Stimulated activated CD4-positive, alpha-beta T cell treated with anti-CD3 and anti-CD28 coated beads, Interleukin-1b, Interleukin-23, amount 100 ng/mL, for 48 hours (primary cell): Measurements from ENCODE around the gene ACOX3.
"Not testable (repeated sequence)": the region's sequence is repeated elsewhere in the genome, so short reads cannot be mapped to it uniquely, and the experiment has no call there.

Source experiments
- DNase-seq: peaks from one replicate; pipeline ENCODE4 v3.0.0-alpha.2; 2020

The ACOX3 gene

DNA sequence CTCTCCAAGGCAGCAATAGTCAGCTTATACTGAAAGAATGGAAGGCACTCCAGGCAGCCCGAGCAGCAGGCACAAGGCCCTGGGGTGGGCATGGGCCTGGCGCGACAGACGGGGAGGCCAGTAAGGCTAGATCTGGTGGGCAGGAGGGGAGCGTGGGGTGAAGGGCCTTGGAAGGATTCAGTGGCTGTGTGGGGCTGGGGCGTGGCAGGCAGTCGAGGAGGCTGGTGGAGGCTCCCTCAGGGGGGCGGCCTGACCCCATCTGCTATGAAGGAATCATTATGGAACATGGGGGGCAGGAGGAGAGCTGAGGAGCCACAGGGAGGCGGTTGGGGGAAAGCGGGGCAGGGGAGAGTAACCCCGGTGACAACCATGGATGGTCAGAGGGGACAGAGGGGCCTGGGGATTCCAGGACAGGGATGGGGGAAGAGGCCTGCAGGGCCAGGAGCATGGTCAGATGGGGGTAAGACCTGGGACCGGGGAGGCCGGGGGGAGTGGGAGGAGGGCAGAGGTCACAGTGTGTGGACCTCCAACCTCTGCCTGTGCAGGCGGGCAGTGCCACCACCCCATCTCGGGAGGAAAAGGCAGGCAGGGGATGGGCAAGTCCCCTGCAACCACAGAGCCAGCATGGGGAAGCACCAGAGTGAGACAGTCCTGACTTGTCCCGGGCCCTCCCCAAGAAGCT is 70.3 kb downstream of the ACOX3 start:
- DNase-seq = no peak

DNA sequence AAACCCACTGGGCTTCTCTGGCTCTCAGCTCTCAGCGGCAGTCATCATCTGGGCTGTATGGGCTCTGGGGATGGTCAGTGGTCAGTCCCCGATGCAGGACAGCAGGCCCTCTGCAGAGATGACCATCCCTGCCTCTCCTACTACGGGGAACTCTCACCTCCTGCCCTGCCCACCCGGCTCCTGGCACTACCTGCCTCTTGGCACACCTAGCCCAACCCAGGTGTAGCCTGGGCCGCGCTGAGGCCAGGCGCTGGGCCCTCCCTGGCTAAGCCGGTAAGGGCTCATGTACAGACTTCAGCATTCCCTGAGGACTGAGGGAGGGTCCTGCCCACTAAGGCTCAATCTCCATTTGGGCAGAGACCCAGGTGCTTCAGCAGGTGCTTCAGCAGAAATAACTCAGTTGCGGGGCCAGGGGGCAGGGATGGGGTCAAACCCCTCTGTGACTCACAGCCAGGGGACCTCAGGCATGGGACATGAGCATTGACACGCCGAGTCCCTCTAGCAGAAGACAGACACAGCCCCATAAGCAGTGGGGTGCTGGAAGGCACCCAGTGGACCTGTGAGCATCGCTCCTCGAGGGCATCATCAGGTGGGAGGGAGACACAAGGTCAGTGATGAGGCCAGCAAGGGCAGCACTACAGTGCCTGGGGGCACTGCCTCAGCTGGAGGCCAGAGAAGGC is 71.0 kb downstream of the ACOX3 start:
- no peak for DNase-seq

DNA sequence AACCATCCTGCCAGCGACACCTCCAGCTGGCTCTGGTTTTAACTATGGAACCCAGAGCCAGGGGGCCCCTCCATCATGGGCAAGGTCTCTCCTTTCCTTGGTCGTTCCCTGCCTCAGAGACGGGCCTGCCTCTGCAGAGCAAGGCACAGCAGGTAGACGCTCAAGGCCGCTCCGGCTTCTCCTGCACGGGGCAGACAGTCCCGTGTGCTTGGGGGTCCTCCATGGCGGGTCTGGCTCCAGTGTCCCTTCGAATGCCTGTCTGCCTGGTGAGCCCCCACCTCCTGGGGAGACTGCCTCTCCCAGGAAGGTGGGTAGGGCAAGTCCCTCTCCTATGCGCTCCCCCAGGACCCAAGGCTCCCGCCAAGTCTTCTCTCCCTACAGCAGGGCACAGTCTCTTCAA is 71.5 kb downstream of the ACOX3 start:
- DNase-seq = no peak

DNA sequence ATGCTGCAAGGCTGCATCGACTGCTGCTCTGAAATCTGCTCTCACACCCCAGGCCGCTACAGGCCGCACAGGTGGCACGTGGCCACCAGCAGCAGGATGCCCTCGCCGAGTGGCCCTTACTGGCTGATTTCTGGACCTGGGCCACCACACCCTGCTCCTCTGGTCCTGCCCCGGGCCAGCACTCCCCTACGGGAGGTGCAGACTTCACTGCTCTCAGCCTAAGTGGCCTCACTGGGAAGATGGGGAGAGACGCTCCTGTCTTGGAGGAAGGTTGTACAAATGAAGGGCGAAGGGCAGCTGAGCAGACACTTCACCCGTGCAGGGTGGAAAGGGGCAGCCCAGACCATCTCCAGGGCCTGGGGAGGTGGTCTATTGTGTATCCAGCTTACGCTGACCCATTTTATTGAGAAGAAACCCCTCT is 72.5 kb downstream of the ACOX3 start:
- DNase-seq = no peak

DNA sequence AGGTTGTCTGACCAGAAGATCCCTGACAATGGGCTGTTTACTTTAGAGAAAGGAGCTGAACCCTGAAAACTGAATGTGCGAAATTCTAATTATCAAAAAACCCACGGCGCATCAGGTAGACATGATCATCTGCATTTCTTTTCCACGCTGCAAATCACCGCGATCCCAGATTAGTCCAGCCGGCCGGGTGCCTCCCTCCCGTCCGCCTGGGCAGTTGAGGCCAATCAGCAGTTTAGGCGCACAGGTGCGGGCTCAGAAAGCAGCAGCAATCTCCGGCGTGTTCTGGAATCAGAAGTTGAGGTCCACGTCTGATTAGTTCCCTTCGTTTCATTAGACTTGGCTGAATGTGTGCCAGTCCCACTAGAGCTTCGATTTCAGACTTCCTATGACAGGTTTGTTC is 73.9 kb downstream of the ACOX3 start:
- no peak for DNase-seq

DNA sequence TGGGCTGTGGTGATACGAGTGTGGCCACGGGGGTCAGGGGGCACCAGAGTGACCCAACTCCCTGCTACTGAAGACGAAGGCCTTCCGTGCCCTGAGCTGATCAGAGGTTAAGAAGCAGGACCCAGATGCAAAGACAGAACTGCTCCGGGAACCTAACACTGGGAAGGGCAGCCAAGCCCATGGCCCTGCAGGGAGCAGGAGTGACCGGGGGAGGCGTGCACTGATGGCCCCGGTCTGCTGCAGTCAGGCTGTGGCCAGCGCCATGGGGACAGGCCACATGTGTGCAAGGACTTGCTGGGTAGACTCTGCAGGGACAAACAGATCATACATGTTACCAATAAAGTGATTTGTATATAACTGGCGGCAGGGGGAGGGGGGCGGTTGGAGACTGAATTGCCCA is 74.6 kb downstream of the ACOX3 start:
- DNase-seq = no peak

DNA sequence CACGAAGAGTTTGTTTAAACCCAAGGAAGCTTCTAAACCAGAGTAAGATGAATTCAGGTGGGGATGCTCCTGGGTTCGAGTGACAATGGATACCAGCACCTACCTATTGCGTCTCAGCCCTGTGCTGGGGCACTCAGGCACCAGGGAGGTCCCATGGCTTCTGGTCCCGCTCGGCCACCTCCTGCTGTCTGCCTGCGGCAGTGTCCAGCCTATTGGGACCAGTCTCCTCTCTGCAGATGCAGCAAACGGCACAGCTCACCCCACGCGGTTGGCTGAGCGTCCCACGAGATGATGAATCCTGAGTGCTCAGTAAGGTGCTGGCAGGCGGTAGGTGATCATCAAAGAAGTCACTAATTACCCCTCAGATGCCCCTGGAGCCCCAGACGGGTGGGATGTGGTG is 75.2 kb downstream of the ACOX3 start:
- DNase-seq = no peak

DNA sequence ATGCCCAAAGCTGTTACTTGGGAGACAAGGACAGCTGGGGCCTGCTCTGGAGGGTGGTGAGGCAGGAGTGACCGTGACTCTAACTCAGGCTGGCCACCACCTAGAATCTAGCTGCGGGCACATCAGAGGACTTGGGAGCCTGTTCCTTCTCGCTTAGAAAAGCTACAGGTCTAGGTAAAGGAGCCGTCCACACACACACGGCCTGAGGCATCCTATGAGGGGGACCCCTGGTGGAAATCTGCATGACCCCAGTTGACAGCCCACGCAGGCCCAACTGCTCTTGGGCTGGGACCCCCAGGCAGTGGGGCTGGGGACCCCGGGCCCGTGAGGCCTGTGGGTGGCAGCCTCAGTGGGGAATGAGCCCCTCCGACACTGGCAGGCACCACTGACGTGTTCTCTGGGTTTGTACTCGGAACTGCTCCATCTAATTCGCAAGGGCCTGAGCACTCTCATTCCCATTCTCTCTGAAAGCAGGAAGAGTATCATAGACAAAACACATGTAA is 75.6 kb downstream of the ACOX3 start:
- no peak for DNase-seq

DNA sequence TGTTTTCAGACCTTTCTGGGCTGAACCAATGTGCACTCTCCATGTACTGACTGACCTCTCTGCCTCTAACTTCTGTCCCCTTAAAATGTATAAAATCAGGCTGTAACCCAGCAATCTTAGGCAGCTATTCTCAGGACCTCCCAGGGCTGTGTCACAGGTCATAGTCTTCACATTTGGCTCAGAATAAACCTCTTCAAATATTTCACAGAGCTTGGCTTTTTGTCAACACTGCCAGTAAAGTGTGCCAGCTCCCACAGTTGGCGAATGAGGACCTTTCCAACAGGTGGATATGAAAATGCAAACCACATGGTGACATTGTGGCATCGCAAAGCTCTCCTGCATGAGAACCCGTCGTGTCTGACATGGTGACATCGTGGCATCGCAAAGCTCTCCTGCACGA is 76.4 kb downstream of the ACOX3 start:
- DNase-seq = no peak

DNA sequence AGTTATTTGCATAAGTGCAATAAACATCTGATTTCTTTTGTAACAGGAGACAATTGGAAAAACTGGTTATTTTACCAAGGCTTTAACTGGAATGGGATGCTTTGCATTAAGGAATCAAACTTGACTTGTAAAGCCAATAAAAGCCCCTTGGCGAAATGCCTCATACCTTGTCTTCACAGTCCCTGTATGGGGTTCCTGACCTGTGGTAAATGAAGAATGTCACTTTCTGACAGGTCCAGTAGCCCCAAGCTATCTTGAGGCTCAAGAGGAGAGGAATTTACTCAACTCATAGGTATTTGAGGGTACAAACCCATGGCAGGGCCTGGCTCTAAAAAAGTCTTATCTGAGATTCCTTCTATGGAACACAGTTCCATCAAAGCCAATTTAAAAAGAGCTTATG is 78.0 kb downstream of the ACOX3 start:
- DNase-seq = no peak

DNA sequence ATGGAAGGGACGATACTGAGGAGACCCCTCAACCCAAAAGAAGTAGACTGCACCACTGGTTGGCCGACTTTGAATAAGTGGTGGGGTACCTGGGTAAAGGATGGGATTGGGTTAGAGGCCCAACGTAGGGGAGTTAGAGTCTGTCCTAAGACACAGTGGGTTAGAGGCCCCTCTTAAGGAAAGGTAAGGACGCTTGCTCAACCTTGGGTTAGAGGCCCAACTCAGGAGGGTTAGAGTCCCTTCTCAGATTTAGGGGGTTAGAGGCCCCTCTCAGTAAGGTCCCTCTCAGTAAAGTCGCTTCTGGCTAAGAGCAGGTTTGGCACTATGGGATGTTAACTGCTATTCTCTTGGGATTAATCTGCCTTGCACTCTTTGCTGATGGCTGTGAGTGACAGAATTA is 81.3 kb downstream of the ACOX3 start:
- no peak for DNase-seq

DNA sequence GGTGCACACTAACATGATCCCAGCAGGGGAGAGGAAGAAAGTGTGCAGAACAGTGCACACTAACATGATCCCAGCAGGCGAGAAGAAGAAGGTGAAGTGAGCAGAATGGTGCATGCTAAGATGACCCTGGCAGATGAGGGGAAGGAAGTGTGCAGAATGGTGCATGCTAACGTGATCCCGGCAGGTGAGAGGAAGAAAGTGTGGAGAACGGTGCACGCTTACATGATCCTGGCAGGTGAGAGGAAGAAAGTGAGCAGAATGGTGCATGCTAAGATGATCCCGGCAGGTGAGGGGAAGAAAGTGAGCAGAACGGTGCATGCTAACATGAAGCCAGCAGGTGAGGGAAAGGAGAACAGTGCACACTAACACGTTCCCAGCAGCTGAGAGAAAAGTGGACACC is 83.7 kb downstream of the ACOX3 start:
- no peak for DNase-seq

DNA sequence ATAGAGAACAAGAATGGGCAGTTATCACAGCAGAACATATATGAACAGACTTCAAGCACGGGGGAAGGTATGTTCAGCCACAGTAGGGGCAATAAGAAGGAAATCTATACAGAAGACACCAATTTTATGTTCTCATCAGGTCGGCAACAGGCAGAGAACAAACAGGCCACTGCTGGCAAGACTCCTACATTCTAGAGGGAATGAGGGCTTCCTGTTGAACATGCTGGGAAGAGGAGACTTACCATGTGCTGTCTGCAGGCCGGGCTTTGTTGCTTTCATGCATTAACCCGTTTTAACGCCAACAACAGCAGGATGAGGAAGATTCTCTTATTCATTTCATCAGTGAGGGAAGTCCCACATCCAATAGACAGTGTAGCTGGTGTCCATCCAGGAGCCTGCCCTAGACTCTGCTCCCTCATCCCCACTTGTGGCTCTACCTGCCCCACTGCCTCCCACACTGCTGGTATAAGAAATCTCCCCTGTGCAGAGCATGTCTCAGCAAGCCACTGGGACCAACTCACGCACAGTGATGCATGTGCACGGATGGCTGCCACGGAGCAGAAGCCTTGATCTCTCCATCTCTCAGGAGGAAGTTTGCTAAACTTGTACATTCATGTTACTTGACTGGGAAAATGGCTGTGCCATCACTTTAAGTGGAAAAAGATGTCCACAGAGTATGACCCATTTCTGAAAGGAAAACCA is 84.5 kb downstream of the ACOX3 start:
- no peak for DNase-seq

DNA sequence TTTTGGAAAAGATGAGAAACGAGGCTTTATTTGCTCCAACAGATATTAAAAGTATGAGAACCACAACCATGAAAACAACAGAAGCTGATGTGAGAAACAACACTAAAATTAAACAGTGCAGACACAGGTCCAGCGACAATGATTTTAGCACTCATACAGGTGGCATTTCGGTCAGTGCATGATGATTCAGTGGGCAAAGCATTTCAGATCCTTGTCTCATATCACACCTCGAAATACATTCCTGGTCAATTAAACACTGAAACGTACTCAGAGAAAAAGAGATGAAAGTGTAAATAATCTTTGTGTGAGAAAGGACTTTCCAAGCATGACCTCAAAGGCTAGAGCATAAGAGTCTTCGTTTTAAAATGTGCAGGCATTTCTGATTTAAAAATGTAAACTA is 85.2 kb downstream of the ACOX3 start:
- no peak for DNase-seq

DNA sequence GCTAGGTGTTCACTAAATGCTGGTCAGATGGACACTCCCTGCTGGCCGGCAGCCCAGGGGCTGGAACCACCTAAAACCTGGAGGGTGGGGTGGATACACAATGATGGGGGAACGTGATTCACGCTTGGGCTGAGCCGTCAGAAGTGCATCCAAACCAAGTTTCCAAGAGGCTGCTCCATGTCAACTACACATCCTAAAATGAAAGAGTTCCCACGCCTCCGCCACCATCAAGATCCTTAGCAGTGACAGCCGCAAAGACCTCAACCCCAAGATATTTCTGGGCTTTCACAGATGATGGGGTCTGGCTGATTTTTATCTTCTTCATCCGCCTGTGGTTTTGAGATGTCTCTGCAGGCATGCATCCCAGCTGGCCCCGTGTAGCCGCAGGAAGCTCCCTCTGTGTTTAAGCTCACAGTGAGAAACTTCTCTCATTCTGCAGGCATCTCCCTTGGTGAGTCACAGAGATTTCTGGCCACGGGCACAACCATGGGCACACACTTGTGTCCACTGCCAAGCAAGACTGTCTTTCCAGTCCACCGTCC is 86.5 kb downstream of the ACOX3 start:
- DNase-seq = no peak

DNA sequence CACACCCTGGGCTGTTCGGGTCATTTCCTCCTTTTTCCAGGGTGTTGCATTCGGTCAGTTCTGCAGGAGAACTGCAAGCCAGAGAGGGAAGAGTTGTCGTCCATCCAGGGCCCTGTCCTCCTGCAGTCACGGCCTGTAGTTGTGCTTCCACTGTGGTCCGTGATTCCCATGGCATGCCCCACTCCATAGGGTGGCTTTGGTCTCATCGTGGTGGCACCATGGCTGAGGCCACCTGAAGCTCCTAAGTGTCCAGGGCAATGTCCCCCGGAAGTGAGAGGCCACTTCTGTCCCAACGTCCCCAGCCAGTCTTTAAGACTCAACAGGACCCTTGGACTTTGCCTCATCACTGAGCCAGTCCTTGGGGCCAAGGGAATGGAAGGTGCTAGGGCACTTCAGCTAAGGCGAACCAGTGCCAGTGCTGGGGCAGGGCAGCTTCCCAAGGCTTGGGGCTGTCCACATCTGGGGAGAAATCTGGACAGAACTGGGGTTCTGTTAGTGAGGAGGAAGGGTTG is 87.3 kb downstream of the ACOX3 start:
- no peak for DNase-seq

DNA sequence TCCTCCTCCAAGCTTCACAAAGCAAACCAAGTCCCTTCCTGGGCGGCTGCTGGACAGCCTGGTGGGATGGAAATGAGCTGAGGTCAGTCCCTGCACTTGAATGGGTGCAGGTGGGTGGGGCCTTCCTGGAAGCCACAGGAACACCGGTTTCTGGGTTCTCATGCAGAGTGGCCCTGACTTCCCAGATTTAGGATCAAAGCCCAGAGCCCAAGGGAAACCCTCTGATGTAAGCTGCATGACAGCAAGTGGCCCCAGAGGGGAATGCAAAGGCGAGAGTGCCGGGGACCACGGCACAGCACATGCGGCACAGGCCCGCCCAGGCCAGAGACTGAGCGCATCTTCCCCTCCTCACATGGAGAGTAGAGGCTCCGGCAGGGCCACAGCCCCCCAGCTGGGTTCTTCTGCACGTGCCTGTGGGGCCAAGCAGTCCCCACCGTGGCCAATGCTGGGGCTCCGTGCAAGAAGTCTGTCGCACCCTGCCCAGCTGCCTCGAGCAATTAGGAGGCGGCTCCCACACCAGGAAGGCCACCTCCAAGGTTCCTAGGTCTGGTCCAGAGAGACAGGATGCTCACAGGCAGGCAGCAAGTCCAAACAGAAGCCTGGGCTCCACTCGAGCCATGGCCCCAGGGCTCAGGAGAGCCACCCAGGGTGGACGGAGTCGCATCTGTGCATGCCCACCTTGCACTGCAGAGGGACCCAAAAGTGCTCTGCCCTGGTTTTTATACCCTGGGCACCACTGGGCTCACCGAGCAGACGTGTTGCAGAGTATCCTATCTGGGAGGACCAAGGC is 88.0 kb downstream of the ACOX3 start:
- no peak for DNase-seq

DNA sequence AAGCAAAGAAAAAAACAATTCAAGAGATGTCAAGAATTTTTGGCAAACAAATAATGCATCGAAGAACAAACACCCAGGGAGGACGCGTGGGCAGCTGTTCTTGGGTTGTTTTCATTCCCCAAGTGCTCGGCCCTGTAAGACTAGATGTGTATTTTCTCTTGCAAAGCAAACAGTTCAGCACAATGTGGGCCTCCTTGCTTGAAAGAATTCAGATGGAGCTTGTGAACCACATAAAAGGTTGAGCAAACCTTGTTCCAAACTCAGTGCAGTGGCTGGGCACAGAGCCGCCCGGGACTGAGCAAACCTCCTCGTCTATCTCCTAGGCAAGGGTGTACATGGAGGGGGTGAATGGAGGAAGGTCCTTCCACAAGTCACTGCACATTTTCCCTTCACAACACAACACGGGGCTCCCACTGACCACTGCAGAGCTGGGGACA is 88.6 kb downstream of the ACOX3 start:
- no peak for DNase-seq

DNA sequence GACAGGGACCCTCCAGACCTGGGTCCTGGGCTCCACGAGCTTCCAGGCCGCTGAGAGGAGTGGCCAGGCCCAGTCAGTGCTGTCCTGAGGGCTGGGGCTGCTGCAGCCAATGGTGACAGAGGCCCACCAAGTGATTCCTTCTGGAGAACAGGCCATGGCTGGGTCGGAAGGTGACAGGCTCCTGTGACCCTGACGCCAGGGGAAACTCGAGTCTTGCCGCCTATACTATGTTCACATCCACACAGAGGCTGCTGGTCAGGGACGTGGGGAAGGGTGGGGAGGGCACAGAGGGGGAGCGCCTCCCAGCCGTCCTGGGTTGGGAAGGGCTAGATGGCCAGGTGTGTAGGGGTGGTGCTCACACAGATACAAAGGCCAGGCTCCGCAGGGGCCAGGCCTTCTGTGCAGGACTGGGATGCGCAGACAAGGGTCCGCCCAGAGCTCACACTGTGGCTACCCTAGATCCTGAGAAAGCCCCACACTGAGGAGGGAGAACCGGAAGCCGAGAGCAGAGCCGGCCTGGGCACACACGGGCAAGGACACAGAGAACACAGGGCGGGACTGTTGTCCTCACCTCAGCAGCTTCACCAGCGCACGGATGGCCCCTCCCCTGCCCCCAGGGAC is 89.6 kb downstream of the ACOX3 start:
- no peak for DNase-seq

DNA sequence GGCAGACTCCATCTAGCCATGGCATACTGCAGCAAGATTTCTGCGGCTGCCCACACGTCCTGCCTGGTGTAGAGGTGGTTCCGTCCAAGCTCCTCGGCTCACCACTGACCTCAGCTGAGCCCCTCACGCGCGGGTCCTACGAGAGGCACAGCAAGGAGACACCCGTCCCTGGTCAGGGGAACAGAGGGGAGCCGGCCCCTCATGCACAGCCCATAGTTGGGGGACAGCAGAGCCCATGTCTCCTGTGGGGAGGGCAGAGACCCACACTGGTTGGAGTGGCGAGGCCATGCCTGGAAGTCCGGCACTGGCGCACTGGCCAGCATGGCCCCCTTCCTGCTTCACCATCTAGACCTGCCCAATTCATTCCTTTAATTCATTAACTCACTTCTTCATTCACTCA is 90.2 kb downstream of the ACOX3 start:
- DNase-seq = no peak

DNA sequence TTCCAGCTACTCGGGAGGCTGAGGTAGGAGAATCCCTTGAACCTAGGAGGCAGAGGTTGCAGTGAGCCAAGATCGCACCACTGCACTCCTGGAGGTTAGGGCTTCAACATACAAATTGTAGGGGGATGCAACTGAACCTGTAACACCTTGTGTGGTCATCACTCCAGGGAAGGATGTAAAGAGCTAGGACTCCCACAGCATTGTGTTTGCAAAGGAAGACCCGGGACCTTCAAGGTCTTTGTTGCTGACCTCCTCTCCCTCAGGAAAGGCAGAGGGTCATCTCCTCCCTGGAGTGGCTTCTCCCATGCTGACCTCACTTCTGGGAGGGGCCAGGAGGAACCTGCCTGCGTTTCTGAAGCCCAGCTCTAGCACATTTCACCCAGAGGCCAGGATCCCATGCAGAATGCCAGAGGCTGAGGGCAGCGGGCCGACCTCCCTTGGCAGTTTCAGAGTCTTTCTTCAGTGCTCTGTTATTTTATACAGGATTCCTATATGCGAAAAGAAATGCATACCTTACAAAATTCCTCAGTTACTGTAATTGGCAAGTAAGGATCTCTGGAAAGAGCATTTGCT is 90.8 kb downstream of the ACOX3 start:
- no peak for DNase-seq

DNA sequence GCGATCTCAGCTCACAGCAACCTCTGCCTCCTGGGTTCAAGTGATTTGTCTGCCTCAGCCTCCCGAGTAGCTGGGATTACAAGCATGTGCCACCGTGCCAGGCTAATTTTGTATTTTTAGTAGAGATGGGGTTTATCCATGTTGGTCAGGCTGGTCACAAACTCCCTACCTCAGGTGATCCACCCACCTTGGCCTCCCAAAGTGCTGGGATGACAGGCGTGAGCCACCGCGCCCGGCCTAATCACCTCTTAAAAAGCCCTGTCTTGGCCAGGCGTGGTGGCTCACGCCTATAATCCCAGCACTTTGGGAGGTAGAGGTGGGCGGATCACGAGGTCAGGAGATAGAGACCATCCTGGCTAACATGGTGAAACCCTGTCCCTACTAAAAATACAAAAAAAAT is 91.3 kb downstream of the ACOX3 start:
- not testable (repeated sequence) for DNase-seq
